ENCODE results near the gene HEATR1.
A peak's percentile ranks its signal among the peaks of the same experiment; 100 is the strongest.
"Not testable (repeated sequence)": the region's sequence is repeated elsewhere in the genome, so short reads cannot be mapped to it uniquely, and the experiment has no call there.

The HEATR1 gene

GRCh38 chr1:236603991-236604904, at the start of gene HEATR1:
HEATR1 (minus strand) TSS chr1:236604516; CDS start chr1:236604095, 421 bp downstream.
- peak; percentile 82 for DNase-seq (ENCODE audit: low read depth)

- DNase-seq (ENCODE audit: low read depth), result no peak
Measured at GRCh38 chr1:236645016-236645680, 40.8 kb upstream of the HEATR1 start.

DNA sequence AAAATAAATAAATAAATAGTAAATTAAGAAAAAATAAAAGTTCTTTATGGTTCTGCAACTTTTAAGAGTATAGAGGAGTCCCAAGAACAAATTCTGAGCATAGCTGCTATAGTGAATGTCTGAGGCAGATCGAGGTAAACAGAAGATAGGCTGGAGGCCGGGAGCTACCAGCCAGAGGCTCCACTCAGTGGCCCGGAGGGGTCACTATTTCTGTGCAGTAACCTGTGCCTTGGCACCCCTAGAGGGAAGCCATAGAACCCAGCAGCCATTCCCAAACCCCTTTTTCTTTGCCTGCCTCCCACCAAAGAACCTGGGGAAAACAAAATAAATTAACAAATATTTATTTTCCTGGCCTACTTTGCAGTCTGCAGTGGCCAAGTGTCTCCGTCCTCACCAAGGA, 38.4 kb upstream of the HEATR1 start:
- no peak for DNase-seq (ENCODE audit: low read depth)

- DNase-seq (ENCODE audit: low read depth), result no peak
Measured at GRCh38 chr1:236639686-236640085, 35.4 kb upstream of the HEATR1 start.

DNA sequence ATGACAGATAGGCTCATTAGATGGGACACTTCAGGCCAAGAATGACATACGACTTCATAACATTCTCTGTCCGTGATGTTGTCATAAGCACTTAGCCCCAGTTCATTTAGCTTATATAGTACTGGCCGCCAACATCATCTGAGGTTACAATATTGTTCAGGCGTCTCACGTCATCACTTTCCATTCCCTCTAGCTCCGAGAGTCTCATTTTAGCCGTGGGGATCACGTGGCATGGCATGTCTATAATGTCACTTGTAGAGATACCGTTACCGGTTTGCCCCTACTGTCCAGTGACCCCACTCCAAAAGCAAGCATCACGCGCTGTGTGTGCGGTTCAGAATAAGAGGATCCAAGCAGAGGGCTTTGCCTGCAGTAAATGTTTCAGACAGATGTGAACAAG, 34.6 kb upstream of the HEATR1 start:
- no peak for DNase-seq (ENCODE audit: low read depth)

DNA sequence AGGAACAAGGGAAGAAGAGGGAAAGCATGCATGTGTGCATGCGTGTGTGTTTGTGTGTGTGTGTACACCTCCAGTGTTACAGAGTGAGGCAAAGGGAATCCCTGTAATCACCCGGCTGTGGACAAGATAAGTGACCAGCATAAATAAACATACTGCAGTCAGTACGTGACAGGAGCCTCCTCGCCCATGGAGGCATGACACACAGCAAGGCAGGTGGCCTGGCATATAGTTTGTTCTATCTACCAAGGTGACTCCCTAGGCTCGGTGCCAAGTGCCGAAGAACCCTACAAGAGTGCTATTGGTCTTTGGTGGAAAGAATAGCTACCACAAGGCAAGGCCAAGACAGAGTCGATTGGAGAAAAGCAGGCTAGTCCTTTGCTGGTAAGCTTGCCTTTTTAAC, 31.7 kb upstream of the HEATR1 start:
- no peak for DNase-seq (ENCODE audit: low read depth)

DNA sequence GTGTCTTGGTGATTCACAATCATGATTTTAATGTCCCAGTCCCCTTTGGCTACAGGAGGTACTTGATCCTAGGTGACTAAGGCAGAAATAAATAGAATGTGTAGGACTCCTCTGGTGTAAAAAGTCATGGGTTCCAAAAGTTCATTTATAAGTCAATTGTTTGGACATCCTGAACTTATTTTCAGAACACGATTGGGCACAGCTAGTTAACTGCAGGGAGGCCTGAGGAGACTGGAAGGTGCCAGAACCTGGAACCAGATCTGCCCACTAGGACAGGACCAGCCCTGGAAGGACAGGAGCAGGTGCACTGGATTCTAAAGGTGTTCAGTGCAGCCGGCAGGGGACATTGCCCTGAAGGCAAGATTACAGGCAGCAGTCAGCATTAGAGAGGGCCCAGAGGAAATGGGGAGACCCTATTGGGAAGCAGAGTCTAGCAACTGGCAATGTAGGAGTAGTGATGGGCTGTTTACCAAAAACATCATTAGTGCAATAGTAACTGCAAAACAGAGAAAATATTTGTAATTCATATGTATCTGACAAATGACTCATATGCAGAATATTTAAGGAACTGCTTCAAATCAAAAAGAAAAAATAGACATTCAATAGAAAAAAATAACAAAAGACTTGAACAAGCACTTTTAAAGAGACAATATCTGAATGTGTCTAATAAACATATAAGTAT, 23.6 kb upstream of the HEATR1 start:
- no peak for DNase-seq (ENCODE audit: low read depth)

- no peak for DNase-seq (ENCODE audit: low read depth)
Measured at GRCh38 chr1:236623371-236624166, 19.3 kb upstream of the HEATR1 start.

GRCh38 chr1:236622407-236622806, 18.1 kb upstream of the HEATR1 start:
- DNase-seq (ENCODE audit: low read depth), result no peak

GRCh38 chr1:236619398-236619797, 15.1 kb upstream of the HEATR1 start:
- no peak for DNase-seq (ENCODE audit: low read depth)

- peak; percentile 2 for DNase-seq (ENCODE audit: low read depth)
Measured at GRCh38 chr1:236618507-236618906, 14.2 kb upstream of the HEATR1 start.

DNA sequence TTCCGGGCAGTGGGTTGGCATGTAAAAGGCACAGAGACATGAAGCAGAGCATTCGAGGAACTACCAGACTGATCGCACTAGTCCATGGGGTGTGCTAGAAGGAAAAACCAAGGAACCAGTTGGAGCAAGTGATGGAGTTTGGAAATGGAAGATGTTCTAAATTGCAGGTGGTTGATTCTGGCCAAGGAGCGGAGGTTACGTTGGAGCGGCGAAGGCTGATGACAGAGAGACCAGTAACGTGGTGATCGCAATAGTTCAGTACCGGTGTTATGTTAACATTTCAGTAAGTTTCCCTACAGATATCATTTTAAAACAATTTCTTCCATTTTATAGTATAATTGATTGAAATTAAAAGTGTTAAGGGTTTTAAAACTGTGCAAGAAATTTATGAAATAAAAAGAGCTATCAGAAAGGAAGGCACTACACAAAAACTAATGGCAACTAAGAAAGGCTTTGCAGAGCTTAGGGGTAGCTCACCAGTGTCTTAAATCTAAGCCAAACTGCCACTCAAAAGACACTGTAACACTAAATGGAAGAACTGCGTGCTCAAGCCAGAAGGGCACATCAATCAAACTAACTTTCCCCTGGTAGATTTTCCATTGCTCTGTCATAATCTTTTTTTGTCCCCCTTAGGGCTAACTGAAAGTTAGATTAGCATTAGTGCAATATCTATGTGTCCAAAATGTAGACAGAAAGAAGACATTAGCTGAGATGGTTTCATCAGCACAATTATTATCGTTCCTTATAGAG, 11.3 kb upstream of the HEATR1 start:
- DNase-seq (ENCODE audit: low read depth), result no peak

GRCh38 chr1:236612349-236612748, 8.0 kb upstream of the HEATR1 start:
- no peak for DNase-seq (ENCODE audit: low read depth)

DNA sequence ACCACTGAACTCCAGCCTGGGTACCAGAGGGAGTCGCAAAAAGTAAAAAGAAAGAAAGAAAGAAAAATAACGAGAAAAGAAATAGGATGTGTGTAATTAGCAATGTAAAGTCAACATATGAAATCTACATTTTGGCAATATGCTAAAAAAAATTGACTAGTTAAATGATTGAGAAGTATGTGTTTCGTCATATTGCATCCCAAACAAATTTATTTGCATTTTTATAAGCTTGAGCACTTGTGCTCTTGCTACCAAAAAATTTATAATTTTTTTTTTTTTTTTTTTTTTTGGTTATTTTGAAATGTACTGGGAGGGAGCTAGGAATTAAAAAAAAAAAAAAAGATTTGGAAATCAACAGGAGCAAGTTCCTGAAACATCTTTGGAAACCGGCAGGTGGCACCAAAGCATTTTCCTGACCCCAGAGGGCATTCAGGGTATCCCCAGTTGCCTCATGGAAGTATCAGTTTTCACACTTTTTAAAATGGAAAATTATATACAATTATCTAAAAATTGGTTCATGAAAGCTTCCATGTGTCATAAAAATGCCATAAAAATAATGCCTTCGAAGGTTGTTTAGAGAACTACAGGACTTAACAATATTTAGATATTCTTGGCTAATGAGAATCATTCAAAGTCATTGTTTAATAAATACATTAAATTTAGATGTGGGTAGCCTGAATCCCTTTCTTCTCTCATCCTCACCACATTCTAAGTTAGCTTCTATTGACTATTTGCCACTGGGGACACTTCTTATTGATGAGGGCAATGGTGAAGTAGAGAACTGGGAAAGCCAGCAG, 4.8 kb upstream of the HEATR1 start:
- peak; percentile 3 for DNase-seq (ENCODE audit: low read depth)

GRCh38 chr1:236607597-236607996, 3.3 kb upstream of the HEATR1 start:
- DNase-seq (ENCODE audit: low read depth), result not testable (repeated sequence)

DNA sequence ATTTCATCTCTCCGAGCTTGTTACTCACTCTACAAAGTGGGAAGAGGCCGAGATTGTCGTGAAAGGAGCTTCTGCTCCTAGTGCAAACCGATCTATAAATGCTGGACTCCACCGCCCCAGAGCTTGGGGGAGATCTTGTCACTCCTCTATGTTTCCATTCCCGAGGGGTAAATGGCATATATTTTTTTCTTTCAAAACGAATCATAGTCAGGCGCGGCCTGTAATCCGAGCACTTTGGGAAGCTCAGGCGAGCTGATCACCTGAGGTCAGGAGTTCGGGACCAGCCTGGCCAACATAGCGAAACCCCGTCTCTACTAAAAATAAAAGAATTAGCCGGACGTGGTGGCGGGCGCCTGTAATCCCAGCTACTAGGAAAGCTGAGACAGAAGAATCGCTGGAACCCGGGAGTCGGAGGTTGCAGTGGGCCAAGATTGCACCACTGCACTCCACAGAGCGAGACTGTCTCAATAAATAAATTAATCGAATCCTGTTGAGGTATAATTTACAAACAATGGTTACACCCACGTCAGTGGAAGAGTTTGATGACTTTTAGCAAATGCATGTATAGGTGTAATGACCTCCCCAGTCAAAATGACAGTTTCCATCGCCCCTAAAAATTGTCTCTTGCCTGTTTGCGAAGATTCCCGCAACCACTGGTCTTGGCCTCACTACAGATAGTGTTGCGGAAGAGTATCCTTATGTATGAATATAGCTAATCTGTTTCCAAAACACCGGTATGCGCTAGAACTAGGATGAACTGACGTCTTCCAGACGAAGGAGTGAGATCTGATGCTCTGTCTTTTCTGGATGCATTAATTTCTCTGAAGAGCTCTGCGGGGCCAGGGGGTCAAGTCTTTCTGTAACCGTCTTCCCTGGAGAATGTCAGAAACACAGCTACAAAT, 840 bp upstream of the HEATR1 start:
- DNase-seq (ENCODE audit: low read depth), result no peak

GRCh38 chr1:236602171-236602570, 2.1 kb downstream of the HEATR1 start:
- no peak for DNase-seq (ENCODE audit: low read depth)

- DNase-seq (ENCODE audit: low read depth), result no peak
Measured at GRCh38 chr1:236590553-236591150, 13.7 kb downstream of the HEATR1 start.

- no peak for DNase-seq (ENCODE audit: low read depth)
Measured at GRCh38 chr1:236589531-236589930, 14.8 kb downstream of the HEATR1 start.
